GM21576 (cell line): Measurements from ENCODE around the gene LFNG.
A peak's percentile ranks its signal among the peaks of the same experiment; 100 is the strongest.

Experiments used
- ATAC-seq: cut with Tn5 transposase; IDR thresholded peaks from one replicate; pipeline ENCODE4 v1.9.1; 2021; ENCODE audit warnings: mild to moderate bottlenecking, moderate library complexity; ENCODE audit not compliant: unreplicated experiment

LFNG gene, protein sequence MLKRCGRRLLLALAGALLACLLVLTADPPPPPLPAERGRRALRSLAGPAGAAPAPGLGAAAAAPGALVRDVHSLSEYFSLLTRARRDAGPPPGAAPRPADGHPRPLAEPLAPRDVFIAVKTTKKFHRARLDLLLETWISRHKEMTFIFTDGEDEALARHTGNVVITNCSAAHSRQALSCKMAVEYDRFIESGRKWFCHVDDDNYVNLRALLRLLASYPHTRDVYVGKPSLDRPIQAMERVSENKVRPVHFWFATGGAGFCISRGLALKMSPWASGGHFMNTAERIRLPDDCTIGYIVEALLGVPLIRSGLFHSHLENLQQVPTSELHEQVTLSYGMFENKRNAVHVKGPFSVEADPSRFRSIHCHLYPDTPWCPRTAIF

GRCh38 chr7:2519119-2519930 is at the start of gene LFNG:
Gene LFNG (plus strand): TSS chr7:2519774. CDS start chr7:2519862, 88 bp downstream.
- peak; percentile 72 for ATAC-seq

DNA sequence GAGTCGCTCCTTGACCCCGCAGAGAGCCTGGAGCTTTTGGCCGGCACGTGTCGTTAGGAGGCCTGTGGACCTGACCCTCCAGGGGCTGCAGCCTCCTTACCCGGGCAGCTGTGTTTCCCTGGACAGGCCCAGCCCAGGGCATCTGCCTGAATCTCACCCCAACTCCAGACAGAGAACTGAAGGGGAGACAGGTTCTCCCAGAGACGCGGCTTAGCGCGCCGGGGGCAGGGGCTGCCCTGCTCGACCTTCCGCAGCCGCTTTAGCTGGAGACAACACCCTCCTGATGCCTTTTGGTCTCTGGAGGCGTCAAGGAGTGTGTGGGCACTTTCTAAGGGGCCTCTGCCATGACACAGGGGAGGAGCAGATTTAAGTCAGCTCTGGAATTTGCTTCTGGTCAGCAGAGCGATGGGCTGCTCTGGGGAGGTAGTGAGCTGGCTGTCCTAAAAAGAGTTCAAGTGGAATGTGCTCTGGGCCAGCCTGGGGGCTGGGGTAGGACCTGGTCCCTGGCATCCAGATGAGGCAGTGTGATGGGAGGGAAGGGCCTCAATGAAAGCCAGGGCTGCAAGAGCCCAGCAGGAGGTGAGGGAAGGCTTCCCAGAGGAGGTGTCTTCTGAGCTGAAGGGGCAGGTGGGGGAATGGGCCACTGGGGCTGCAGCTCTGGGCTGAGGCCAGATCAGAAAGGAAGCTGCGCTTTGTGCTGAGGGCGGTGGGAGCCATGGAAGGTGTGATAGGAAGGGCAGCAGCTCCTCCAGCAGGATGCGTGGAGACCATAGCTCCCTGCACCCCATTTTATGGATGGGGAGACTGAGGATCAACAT is 49.2 kb upstream of the LFNG start:
- no peak for ATAC-seq

DNA sequence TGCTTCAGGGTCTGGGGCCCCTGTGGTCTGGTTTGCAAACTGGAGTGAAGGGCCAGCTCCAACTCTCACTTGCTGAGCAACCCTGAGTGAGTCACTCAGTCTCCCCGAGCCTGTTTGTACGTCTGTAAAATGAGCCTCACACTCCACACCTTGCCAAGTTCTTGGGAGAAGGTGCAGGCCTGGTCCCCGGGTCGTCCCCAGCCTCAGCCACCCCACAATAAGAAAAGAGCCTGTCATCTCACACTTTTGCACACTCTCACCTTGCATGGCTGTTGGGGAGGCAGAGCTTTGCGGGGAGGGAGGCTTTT is 48.6 kb upstream of the LFNG start:
- ATAC-seq: no peak

GRCh38 chr7:2471396-2471795 is 48.2 kb upstream of the LFNG start:
- no peak for ATAC-seq

DNA sequence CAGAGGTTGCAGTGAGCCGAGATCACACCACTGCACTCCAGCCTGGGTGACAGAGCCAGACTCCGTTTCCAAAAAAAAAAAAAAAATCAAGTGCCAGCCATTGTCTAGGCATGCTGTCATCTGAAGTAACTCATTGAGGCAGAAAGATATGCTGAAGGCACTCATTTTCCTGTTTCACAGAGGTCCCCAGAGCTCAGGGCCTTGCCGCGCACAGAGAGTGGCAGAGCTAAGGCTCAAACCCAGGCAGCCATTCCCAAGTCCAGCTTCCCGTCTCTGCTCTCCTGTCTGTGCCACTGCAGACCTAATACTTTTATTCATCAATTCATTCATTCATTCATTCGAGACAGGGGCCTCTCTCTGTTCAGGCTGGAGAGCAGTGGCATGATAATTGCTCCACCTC is 46.8 kb upstream of the LFNG start:
- ATAC-seq: no peak

- ATAC-seq: no peak
These were observed 45.9 kb upstream of the LFNG start for GRCh38 chr7:2473496-2474180.

DNA sequence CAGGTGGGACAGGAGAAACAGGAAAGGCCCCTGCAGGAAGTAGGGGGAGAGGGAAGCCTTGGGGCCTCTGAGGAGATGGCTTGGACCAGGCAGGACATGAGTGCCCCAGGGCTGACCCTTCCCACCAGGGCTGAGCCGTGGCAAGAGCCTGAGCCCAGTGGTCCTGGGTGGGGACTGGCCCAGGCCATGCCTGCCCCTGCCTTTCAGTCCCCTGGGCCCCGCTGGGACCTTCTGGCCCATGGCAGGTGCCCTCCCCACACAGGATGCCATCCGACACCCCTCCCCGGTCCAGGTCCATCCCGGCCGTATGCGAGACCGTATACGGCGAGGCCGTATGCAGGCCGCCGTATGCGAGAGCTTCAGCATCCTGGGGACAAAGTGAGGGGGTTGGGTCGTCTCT is 45.4 kb upstream of the LFNG start:
- ATAC-seq: no peak

GRCh38 chr7:2474813-2475677 is 44.5 kb upstream of the LFNG start:
- no peak for ATAC-seq

- no peak for ATAC-seq
These were observed 43.9 kb upstream of the LFNG start for GRCh38 chr7:2475678-2476015.

- ATAC-seq: no peak
These were observed 43.3 kb upstream of the LFNG start, which contains the start of gene GRIFIN for GRCh38 chr7:2476298-2476697. Gene GRIFIN (minus strand): TSS chr7:2476398. CDS start chr7:2476383, 15 bp downstream.

- ATAC-seq: no peak
These were observed 42.7 kb upstream of the LFNG start for GRCh38 chr7:2476776-2477446.

- no peak for ATAC-seq
These were observed 41.9 kb upstream of the LFNG start for GRCh38 chr7:2477447-2478398.

DNA sequence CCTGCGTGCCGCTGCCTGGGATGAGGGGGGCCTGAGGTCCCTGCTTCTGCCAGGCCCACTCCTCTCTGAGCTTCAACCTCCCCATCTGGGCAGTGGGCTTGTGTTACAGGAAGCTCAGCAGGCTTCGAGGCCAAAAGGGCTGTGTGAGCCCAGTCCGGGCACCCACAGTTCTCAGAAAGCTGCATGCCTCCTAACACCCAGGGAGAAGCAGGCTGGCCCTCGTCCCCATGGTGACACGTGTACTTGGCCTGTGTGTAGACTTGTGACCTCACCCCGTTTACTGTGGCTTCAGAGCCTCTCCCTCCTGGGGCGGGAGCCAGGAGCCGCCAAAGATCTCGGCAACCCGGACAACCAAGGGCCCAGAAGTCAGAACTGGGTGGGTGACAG is 41.2 kb upstream of the LFNG start:
- no peak for ATAC-seq

- ATAC-seq: no peak
These were observed 40.8 kb upstream of the LFNG start for GRCh38 chr7:2478800-2479199.

DNA sequence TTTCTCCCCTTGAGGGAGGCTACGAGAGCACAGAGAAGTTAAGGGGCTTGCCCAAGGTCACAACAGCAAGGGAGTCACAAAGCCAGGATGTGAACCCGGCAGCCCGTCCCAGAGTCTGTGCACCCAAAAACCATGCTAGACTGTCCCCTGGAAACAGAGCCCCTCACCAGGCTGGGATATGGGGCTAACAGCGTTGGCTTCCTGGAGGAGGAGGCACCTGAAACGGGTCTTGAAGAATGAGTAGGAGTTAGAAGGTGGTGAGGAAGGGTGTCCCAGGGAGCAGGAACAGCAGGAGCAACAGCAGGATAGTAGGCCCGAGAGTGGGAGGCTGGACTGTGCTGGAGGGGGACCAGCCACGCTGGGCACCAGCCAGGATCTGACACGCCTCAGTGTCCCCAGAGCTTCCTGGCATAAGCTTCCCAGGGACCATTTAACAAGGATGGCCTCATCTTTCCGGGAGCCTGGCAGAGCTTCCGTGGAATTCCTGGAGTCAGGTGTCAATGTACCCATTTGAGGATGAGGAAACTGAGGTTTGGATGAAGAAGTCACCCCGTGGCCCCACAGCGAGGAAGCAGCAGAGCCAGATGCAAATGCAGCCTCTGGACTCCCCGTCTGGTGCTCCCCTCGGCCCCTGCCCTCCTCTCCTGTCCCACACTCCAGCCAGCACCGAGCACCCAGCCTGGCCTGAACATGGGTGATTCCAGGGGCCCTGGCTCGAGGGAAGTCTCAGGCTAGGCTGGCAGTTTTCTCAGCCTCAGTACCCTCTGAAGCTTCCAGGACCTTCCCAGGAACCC is 40.1 kb upstream of the LFNG start:
- no peak for ATAC-seq

DNA sequence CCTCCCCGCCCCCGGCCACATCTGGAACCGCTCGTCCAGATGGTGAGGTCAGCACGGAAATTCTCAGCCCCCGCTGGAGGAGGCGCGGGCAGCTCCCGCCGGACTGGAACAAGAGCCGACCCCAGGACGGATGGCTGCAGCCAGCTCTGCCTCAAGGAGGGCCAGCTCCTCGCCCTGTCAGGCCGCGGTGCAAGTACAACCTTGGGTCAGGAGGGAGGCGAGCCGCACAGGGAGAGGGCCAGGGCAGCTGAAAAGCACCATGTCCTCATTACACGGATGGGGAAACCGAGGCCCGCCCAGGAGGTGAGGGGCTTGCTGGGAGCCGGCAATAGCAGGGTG is 39.5 kb upstream of the LFNG start:
- ATAC-seq: no peak

GRCh38 chr7:2481195-2481594 is 38.4 kb upstream of the LFNG start:
- no peak for ATAC-seq
